ENCODE data around the gene NPC1L1. TPM values are rescaled to one million over a fixed set of nuclear protein-coding genes. Genes with fewer than 3 reads are reported as not detected.
A peak's percentile ranks its signal among the peaks of the same experiment; 100 is the strongest.
"Not testable (repeated sequence)": the region's sequence is repeated elsewhere in the genome, so short reads cannot be mapped to it uniquely, and the experiment has no call there.

The NPC1L1 gene
- total RNA-seq, 2 experiments from 2014 or later: not detected

- no peak for DNase-seq
- Mint-ChIP-seq H3K4me3 (no peak overlapping the region), H3K27me3 (no peaks in the 10 kb centered on the region), H3K4me1 (peaks cover 41% of the 10 kb centered on the region), H3K9me3 (no peaks in the 10 kb centered on the region), H3K27ac (peak overlapping the region; percentile 18), H3K36me3 (peaks cover 64% of the 10 kb centered on the region)
These were observed 27.8 kb upstream of the NPC1L1 start for GRCh38 chr7:44568771-44569560.

GRCh38 chr7:44567884-44568283, 26.8 kb upstream of the NPC1L1 start:
- no peaks in the 10 kb centered on the region for H3K27me3 Mint-ChIP-seq
- no peak for DNase-seq
- H3K36me3 Mint-ChIP-seq: peaks cover 58% of the 10 kb centered on the region
- H3K4me1 Mint-ChIP-seq: peaks cover 42% of the 10 kb centered on the region
- H3K4me3 Mint-ChIP-seq: no peak overlapping the region
- H3K27ac Mint-ChIP-seq: peak overlapping the region; percentile 3
- no peaks in the 10 kb centered on the region for H3K9me3 Mint-ChIP-seq

GRCh38 chr7:44566680-44567079, 25.6 kb upstream of the NPC1L1 start:
- H3K4me1 Mint-ChIP-seq: peaks cover 32% of the 10 kb centered on the region
- H3K27ac Mint-ChIP-seq: no peak overlapping the region
- peaks cover 49% of the 10 kb centered on the region for H3K36me3 Mint-ChIP-seq
- H3K27me3 Mint-ChIP-seq: no peaks in the 10 kb centered on the region
- no peak for DNase-seq
- H3K9me3 Mint-ChIP-seq: no peaks in the 10 kb centered on the region
- no peak overlapping the region for H3K4me3 Mint-ChIP-seq

- Mint-ChIP-seq H3K36me3 (peaks cover 42% of the 10 kb centered on the region), H3K27ac (peak overlapping the region; percentile 38), H3K9me3 (no peaks in the 10 kb centered on the region), H3K4me3 (no peak overlapping the region), H3K27me3 (no peaks in the 10 kb centered on the region), H3K4me1 (peaks cover 32% of the 10 kb centered on the region)
- DNase-seq: no peak
These were observed 24.8 kb upstream of the NPC1L1 start for GRCh38 chr7:44565795-44566559.

- no peak overlapping the region for H3K4me3 Mint-ChIP-seq
- no peaks in the 10 kb centered on the region for H3K27me3 Mint-ChIP-seq
- peak overlapping the region; percentile 38 for H3K27ac Mint-ChIP-seq
- H3K36me3 Mint-ChIP-seq: peaks cover 38% of the 10 kb centered on the region
- H3K9me3 Mint-ChIP-seq: no peaks in the 10 kb centered on the region
- peaks cover 32% of the 10 kb centered on the region for H3K4me1 Mint-ChIP-seq
- peak; percentile 53 for DNase-seq
These were observed 24.1 kb upstream of the NPC1L1 start for GRCh38 chr7:44565097-44565794.

- Mint-ChIP-seq H3K9me3 (no peaks in the 10 kb centered on the region), H3K27ac (no peak overlapping the region), H3K27me3 (no peaks in the 10 kb centered on the region), H3K4me3 (no peak overlapping the region), H3K36me3 (peaks cover 32% of the 10 kb centered on the region), H3K4me1 (peaks cover 27% of the 10 kb centered on the region)
- no peak for DNase-seq
These were observed 23.5 kb upstream of the NPC1L1 start for GRCh38 chr7:44564606-44565005.

GRCh38 chr7:44563171-44563679, 22.1 kb upstream of the NPC1L1 start:
- Mint-ChIP-seq H3K36me3 (peaks cover 25% of the 10 kb centered on the region), H3K4me3 (no peak overlapping the region), H3K9me3 (no peaks in the 10 kb centered on the region), H3K27ac (peak overlapping the region; percentile 42), H3K27me3 (no peaks in the 10 kb centered on the region), H3K4me1 (peaks cover 19% of the 10 kb centered on the region)
- DNase-seq: no peak

GRCh38 chr7:44562622-44562962, 21.5 kb upstream of the NPC1L1 start:
- not testable (repeated sequence) for H3K4me3 Mint-ChIP-seq, H3K27ac Mint-ChIP-seq, DNase-seq, H3K9me3 Mint-ChIP-seq, H3K27me3 Mint-ChIP-seq
- Mint-ChIP-seq H3K36me3 (peaks cover 23% of the 10 kb centered on the region), H3K4me1 (peaks cover 18% of the 10 kb centered on the region)

GRCh38 chr7:44561962-44562621, 21.0 kb upstream of the NPC1L1 start:
- Mint-ChIP-seq H3K4me1 (peaks cover 13% of the 10 kb centered on the region), H3K36me3 (peaks cover 18% of the 10 kb centered on the region), H3K27me3 (no peaks in the 10 kb centered on the region), H3K4me3 (no peak overlapping the region), H3K27ac (peak overlapping the region; percentile 42), H3K9me3 (no peaks in the 10 kb centered on the region)
- no peak for DNase-seq

GRCh38 chr7:44561481-44561880, 20.4 kb upstream of the NPC1L1 start:
- H3K36me3 Mint-ChIP-seq: peaks cover 17% of the 10 kb centered on the region
- H3K4me3 Mint-ChIP-seq: no peak overlapping the region
- no peak for DNase-seq
- H3K27ac Mint-ChIP-seq: no peak overlapping the region
- no peaks in the 10 kb centered on the region for H3K27me3 Mint-ChIP-seq
- peaks cover 10% of the 10 kb centered on the region for H3K4me1 Mint-ChIP-seq
- no peaks in the 10 kb centered on the region for H3K9me3 Mint-ChIP-seq

- Mint-ChIP-seq H3K4me1 (peaks cover 3% of the 10 kb centered on the region), H3K4me3 (no peak overlapping the region), H3K36me3 (peaks cover 7% of the 10 kb centered on the region), H3K27ac (no peak overlapping the region), H3K27me3 (no peaks in the 10 kb centered on the region), H3K9me3 (no peaks in the 10 kb centered on the region)
- no peak for DNase-seq
These were observed 18.4 kb upstream of the NPC1L1 start for GRCh38 chr7:44559485-44559884.

GRCh38 chr7:44557485-44557884, 16.4 kb upstream of the NPC1L1 start:
- no peak overlapping the region for H3K27ac Mint-ChIP-seq
- no peak overlapping the region for H3K4me3 Mint-ChIP-seq
- DNase-seq: no peak
- H3K27me3 Mint-ChIP-seq: no peaks in the 10 kb centered on the region
- no peaks in the 10 kb centered on the region for H3K36me3 Mint-ChIP-seq
- no peaks in the 10 kb centered on the region for H3K4me1 Mint-ChIP-seq
- no peaks in the 10 kb centered on the region for H3K9me3 Mint-ChIP-seq

- DNase-seq: no peak
- Mint-ChIP-seq H3K36me3 (no peaks in the 10 kb centered on the region), H3K27me3 (no peaks in the 10 kb centered on the region), H3K4me3 (no peak overlapping the region), H3K9me3 (no peaks in the 10 kb centered on the region), H3K27ac (no peak overlapping the region), H3K4me1 (no peaks in the 10 kb centered on the region)
These were observed 14.2 kb upstream of the NPC1L1 start for GRCh38 chr7:44555350-44555749.

- not testable (repeated sequence) for H3K36me3 Mint-ChIP-seq, DNase-seq, H3K27me3 Mint-ChIP-seq, H3K9me3 Mint-ChIP-seq, H3K4me3 Mint-ChIP-seq, H3K4me1 Mint-ChIP-seq, H3K27ac Mint-ChIP-seq
These were observed 11.4 kb upstream of the NPC1L1 start for GRCh38 chr7:44552473-44553005.
